Measurements from ENCODE around the gene ANGPTL1. TPM values are rescaled to one million over a fixed set of nuclear protein-coding genes. Genes with fewer than 3 reads are reported as not detected.
"Not testable (repeated sequence)": the region's sequence is repeated elsewhere in the genome, so short reads cannot be mapped to it uniquely, and the experiment has no call there.

The ANGPTL1 gene
- polyA plus RNA-seq, 2 donors: 3.3 to 17.5 TPM

DNA sequence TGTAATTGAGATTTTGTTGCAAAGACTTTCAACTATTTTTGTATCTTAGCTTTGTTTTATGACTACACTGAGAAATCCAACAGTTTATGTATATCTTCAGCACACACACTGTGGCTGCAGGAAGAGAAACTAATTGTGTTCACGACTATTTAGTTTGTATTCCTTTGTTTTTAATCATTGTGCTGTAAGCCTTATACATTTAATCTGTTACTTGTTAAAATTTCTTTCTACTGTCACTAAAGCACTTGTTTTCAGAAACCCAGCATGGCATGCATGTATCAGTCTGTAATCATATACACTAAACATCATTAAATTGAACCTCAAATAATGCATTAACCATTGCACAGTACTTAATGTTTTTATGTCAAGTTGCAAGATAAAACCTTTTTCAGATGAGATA, 656 bp downstream of the ANGPTL1 start:
- peak overlapping the region in 1 of 2 donors; percentile 24 for H3K4me3 ChIP-seq (ENCODE audit: low read depth in 1 of 2, low read length in 2 of 2)

DNA sequence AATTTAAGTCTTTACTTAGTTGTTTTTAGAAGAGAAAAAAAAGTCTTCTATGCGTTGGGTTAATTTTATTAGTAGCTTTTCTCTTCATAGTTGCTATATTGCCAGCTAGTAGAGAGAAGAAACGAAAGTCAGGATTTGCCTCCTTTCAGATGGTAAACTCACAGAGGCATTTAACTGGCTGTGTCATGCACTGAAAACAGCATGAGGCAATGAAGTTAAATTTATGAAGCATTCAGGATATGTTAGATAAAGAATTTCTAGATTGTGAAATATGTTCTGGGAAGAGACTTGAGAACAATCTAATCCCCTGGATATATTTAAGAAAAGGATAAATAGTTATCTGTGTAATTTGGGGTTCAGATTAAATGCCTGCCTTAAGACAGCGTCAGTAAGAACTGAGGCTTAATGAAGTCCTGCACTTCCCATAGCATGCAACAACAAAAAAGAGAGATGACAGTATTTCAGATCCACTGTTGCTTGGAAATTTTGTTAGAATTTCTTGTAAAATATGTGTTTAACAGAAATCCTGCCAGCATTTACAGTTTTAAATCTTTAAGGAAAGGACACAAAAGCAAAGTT, 1.7 kb downstream of the ANGPTL1 start:
- WGBS, 2 donors: 60 to 63% methylated on average over 3 of the region's 3 CpGs
- H3K36me3 ChIP-seq (ENCODE audit: control insufficient read depth in 2 of 2, insufficient read depth in 2 of 2, low read length in 1 of 2): peaks cover 0 to 2% of the 10 kb centered on the region in 2 donors
- no peaks in the 10 kb centered on the region for H3K27me3 ChIP-seq (ENCODE audit: control insufficient read depth in 1 of 2, insufficient read depth in 2 of 2, low read length in 2 of 2)
- H3K9me3 ChIP-seq (ENCODE audit: control insufficient read depth in 2 of 2, insufficient read depth in 1 of 2, low read depth in 1 of 2, low read length in 1 of 2): no peaks in the 10 kb centered on the region
- H3K4me3 ChIP-seq (ENCODE audit: low read depth in 1 of 2, low read length in 2 of 2): no peak overlapping the region
- H3K27ac ChIP-seq (ENCODE audit: low read depth in 2 of 2, low read length in 1 of 2): no peak overlapping the region
- H3K4me1 ChIP-seq (ENCODE audit: control insufficient read depth in 2 of 2, insufficient read depth in 2 of 2, low read length in 1 of 2): no peaks in the 10 kb centered on the region

More for the DNA sequence above, 656 bp downstream of the ANGPTL1 start:
- WGBS, 2 donors: 46 to 62% methylated on average over 1 of the region's 1 CpG
- Histone ChIP-seq H3K9me3 (ENCODE audit: control insufficient read depth in 2 of 2, insufficient read depth in 1 of 2, low read depth in 1 of 2, low read length in 1 of 2) (no peaks in the 10 kb centered on the region), H3K36me3 (ENCODE audit: control insufficient read depth in 2 of 2, insufficient read depth in 2 of 2, low read length in 1 of 2) (no peaks in the 10 kb centered on the region), H3K4me1 (ENCODE audit: control insufficient read depth in 2 of 2, insufficient read depth in 2 of 2, low read length in 1 of 2) (no peaks in the 10 kb centered on the region), H3K27ac (ENCODE audit: low read depth in 2 of 2, low read length in 1 of 2) (no peak overlapping the region), H3K27me3 (ENCODE audit: control insufficient read depth in 1 of 2, insufficient read depth in 2 of 2, low read length in 2 of 2) (no peaks in the 10 kb centered on the region)

DNA sequence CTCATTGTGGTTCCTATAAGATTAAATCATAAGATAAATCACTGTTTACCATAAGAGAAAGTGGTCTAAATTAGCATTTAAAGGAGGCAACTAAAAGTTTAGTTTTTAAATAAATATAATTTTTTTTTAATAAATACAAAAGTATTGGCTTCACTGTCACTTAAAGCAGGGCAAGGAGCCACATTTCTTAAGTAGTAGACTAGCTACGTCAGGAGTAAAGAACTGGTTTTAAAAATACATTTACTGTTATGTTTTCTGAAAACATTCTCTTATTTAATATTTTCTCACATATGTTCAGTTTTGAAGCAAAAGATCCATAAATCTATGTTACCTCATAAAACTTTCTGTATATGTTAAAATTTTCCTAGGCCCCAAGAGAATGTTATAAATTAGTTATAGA, 2.2 kb downstream of the ANGPTL1 start:
- H3K27me3 ChIP-seq (ENCODE audit: control insufficient read depth in 1 of 2, insufficient read depth in 2 of 2, low read length in 2 of 2): no peaks in the 10 kb centered on the region
- H3K27ac ChIP-seq (ENCODE audit: low read depth in 2 of 2, low read length in 1 of 2): no peak overlapping the region
- H3K9me3 ChIP-seq (ENCODE audit: control insufficient read depth in 2 of 2, insufficient read depth in 1 of 2, low read depth in 1 of 2, low read length in 1 of 2): no peaks in the 10 kb centered on the region
- 63 to 68% methylated on average over 1 of the region's 1 CpG for WGBS, 2 donors
- no peaks in the 10 kb centered on the region for H3K4me1 ChIP-seq (ENCODE audit: control insufficient read depth in 2 of 2, insufficient read depth in 2 of 2, low read length in 1 of 2)
- H3K36me3 ChIP-seq (ENCODE audit: control insufficient read depth in 2 of 2, insufficient read depth in 2 of 2, low read length in 1 of 2): peaks cover 0 to 2% of the 10 kb centered on the region in 2 donors
- H3K4me3 ChIP-seq (ENCODE audit: low read depth in 1 of 2, low read length in 2 of 2): peak overlapping the region in 1 of 2 donors; percentile 14

DNA sequence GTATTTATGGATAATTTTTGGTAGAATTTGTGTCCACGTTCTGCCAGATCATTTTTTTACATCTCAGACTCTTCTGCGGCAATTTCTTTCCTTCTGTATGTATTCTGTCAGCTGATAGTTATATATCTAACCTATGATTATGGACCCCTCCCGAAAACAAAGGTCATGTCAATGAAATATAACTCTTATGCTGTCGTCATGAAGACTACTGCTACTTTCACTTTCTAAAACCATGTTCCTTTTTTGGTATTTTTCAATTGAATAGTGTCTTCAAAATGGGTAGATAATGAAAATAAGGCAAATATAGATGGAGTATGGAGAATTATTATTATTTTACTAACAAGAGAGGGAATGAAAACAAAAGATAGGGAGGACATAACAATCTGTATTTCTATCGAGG, 3.2 kb downstream of the ANGPTL1 start:
- Histone ChIP-seq H3K36me3 (ENCODE audit: control insufficient read depth in 2 of 2, insufficient read depth in 2 of 2, low read length in 1 of 2) (peaks cover 0 to 2% of the 10 kb centered on the region in 2 donors), H3K27me3 (ENCODE audit: control insufficient read depth in 1 of 2, insufficient read depth in 2 of 2, low read length in 2 of 2) (no peaks in the 10 kb centered on the region), H3K9me3 (ENCODE audit: control insufficient read depth in 2 of 2, insufficient read depth in 1 of 2, low read depth in 1 of 2, low read length in 1 of 2) (no peaks in the 10 kb centered on the region), H3K27ac (ENCODE audit: low read depth in 2 of 2, low read length in 1 of 2) (no peak overlapping the region), H3K4me3 (ENCODE audit: low read depth in 1 of 2, low read length in 2 of 2) (peak overlapping the region in 1 of 2 donors; percentile 33), H3K4me1 (ENCODE audit: control insufficient read depth in 2 of 2, insufficient read depth in 2 of 2, low read length in 1 of 2) (no peaks in the 10 kb centered on the region)
- WGBS, 2 donors: 48 to 58% methylated on average over 5 of the region's 5 CpGs

DNA sequence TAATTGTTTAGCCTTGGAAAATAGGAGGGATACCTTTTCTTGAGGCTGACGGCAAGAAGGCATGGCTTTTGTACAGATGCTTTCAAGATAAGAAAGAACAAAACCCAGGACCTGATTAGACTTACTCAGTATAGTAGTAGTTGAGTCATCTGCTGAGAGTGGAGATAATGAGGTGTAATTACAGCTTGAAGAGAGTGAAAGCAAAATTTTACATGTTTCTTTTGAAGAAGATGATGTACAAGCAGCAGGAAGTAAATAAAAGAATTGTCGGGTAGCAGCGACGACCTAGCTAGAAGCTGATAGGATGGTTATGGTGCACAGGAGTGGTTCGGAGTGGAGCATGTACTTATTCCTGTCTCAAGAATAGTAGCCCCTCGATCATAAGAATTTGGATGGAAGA, 6.6 kb downstream of the ANGPTL1 start:
- Histone ChIP-seq H3K27ac (ENCODE audit: low read depth in 2 of 2, low read length in 1 of 2) (no peak overlapping the region), H3K9me3 (ENCODE audit: control insufficient read depth in 2 of 2, insufficient read depth in 1 of 2, low read depth in 1 of 2, low read length in 1 of 2) (no peaks in the 10 kb centered on the region), H3K36me3 (ENCODE audit: control insufficient read depth in 2 of 2, insufficient read depth in 2 of 2, low read length in 1 of 2) (peaks cover 0 to 2% of the 10 kb centered on the region in 2 donors), H3K4me1 (ENCODE audit: control insufficient read depth in 2 of 2, insufficient read depth in 2 of 2, low read length in 1 of 2) (no peaks in the 10 kb centered on the region), H3K4me3 (ENCODE audit: low read depth in 1 of 2, low read length in 2 of 2) (no peak overlapping the region), H3K27me3 (ENCODE audit: control insufficient read depth in 1 of 2, insufficient read depth in 2 of 2, low read length in 2 of 2) (no peaks in the 10 kb centered on the region)
- whole genome bisulfite sequencing, 2 donors: 74 to 87% methylated on average over 6 of the region's 6 CpGs

DNA sequence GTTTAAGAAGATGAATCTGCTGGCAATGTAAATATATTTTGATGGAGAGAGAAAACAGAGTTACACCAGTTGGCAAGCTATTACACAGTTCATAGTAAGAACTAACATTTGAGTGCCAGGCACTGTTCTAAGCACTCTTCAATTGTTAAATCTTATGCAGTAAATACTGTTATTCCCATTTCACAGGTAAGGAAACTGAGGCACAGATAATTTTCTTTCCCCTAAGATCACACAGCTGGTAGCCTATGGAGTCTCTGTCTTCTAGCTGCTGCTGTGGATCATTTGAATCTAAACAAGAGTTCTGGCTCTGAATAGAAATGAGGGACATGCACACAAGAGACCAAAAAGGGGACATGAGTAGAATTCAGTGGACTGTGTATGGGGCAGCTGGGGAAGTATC, 8.0 kb downstream of the ANGPTL1 start:
- Histone ChIP-seq H3K4me3 (ENCODE audit: low read depth in 1 of 2, low read length in 2 of 2) (no peak overlapping the region), H3K36me3 (ENCODE audit: control insufficient read depth in 2 of 2, insufficient read depth in 2 of 2, low read length in 1 of 2) (peaks cover 0 to 2% of the 10 kb centered on the region in 2 donors), H3K27me3 (ENCODE audit: control insufficient read depth in 1 of 2, insufficient read depth in 2 of 2, low read length in 2 of 2) (no peaks in the 10 kb centered on the region), H3K27ac (ENCODE audit: low read depth in 2 of 2, low read length in 1 of 2) (no peak overlapping the region), H3K4me1 (ENCODE audit: control insufficient read depth in 2 of 2, insufficient read depth in 2 of 2, low read length in 1 of 2) (no peaks in the 10 kb centered on the region), H3K9me3 (ENCODE audit: control insufficient read depth in 2 of 2, insufficient read depth in 1 of 2, low read depth in 1 of 2, low read length in 1 of 2) (no peaks in the 10 kb centered on the region)

DNA sequence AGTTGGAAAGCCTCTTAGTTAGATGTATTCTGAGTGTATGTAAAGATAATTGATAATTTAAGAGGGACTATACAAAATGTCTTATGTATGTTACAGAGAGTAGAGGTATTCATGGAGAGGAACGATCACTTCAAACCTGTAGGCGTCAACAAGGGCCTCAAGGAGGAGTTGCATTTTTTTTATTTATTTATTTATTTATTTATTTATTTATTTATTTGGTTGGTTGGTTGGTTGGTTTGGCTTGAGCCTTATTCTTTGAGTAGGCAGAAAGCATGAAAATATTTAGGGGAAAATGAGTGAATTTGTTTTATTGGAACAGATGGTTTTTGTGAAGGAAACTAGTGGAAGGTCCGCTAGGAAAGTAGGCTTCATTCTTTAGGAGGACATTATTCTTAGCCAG, 8.5 kb downstream of the ANGPTL1 start:
- H3K36me3 ChIP-seq (ENCODE audit: control insufficient read depth in 2 of 2, insufficient read depth in 2 of 2, low read length in 1 of 2): peaks cover 0 to 2% of the 10 kb centered on the region in 2 donors
- 92 to 97% methylated on average over 3 of the region's 3 CpGs for WGBS, 2 donors
- H3K27ac ChIP-seq (ENCODE audit: low read depth in 2 of 2, low read length in 1 of 2): no peak overlapping the region
- no peak overlapping the region for H3K4me3 ChIP-seq (ENCODE audit: low read depth in 1 of 2, low read length in 2 of 2)
- no peaks in the 10 kb centered on the region for H3K4me1 ChIP-seq (ENCODE audit: control insufficient read depth in 2 of 2, insufficient read depth in 2 of 2, low read length in 1 of 2)
- no peaks in the 10 kb centered on the region for H3K27me3 ChIP-seq (ENCODE audit: control insufficient read depth in 1 of 2, insufficient read depth in 2 of 2, low read length in 2 of 2)
- no peaks in the 10 kb centered on the region for H3K9me3 ChIP-seq (ENCODE audit: control insufficient read depth in 2 of 2, insufficient read depth in 1 of 2, low read depth in 1 of 2, low read length in 1 of 2)

DNA sequence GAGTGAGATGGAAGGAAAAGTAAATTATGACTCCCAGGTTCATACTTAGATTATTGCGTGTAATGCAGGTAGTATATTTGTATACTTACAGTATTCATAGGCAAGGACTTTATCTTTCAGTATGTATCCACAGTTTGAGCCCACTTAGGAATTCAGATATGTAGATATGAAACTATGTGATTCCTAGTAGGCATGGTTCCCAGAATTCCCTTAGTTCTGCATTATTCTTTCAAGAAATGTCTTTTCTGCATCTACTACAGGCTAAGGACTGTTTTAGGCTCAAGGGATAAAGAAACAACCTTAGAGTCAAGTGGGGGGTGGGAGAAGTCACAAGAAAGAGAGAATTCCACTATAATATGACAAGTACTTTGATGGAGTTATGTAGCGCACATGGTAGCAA, 13.8 kb downstream of the ANGPTL1 start:
- H3K36me3 ChIP-seq (ENCODE audit: control insufficient read depth in 2 of 2, insufficient read depth in 2 of 2, low read length in 1 of 2): no peaks in the 10 kb centered on the region
- no peak overlapping the region for H3K27ac ChIP-seq (ENCODE audit: low read depth in 2 of 2, low read length in 1 of 2)
- no peaks in the 10 kb centered on the region for H3K27me3 ChIP-seq (ENCODE audit: control insufficient read depth in 1 of 2, insufficient read depth in 2 of 2, low read length in 2 of 2)
- WGBS, 2 donors: 93 to 97% methylated on average over 2 of the region's 2 CpGs
- H3K4me1 ChIP-seq (ENCODE audit: control insufficient read depth in 2 of 2, insufficient read depth in 2 of 2, low read length in 1 of 2): no peaks in the 10 kb centered on the region
- H3K9me3 ChIP-seq (ENCODE audit: control insufficient read depth in 2 of 2, insufficient read depth in 1 of 2, low read depth in 1 of 2, low read length in 1 of 2): no peaks in the 10 kb centered on the region
- H3K4me3 ChIP-seq (ENCODE audit: low read depth in 1 of 2, low read length in 2 of 2): no peak overlapping the region

DNA sequence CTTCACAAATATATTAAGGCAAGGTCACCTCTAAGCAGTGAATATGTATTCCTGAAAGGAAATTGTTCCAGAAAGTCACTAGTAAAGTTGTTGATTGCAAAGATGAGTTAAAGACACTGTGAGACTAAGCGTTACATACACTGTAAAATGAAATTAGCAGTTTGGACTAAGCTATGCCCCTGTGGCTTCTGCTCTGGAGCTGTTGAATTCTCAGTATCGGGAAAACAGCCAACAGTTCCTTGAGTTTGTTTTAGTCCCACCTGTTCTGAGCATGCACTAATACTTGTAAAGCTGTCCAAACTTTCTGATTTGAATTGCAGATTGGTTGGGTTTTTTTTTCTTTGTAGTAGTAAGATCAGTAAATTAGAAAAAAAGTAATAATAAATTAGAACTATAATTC, 21.0 kb downstream of the ANGPTL1 start:
- Histone ChIP-seq H3K9me3 (ENCODE audit: control insufficient read depth in 2 of 2, insufficient read depth in 1 of 2, low read depth in 1 of 2, low read length in 1 of 2) (no peaks in the 10 kb centered on the region), H3K4me3 (ENCODE audit: low read depth in 1 of 2, low read length in 2 of 2) (no peak overlapping the region), H3K27ac (ENCODE audit: low read depth in 2 of 2, low read length in 1 of 2) (no peak overlapping the region), H3K36me3 (ENCODE audit: control insufficient read depth in 2 of 2, insufficient read depth in 2 of 2, low read length in 1 of 2) (no peaks in the 10 kb centered on the region), H3K27me3 (ENCODE audit: control insufficient read depth in 1 of 2, insufficient read depth in 2 of 2, low read length in 2 of 2) (no peaks in the 10 kb centered on the region), H3K4me1 (ENCODE audit: control insufficient read depth in 2 of 2, insufficient read depth in 2 of 2, low read length in 1 of 2) (no peaks in the 10 kb centered on the region)
- WGBS, 2 donors: 79 to 84% methylated on average over 2 of the region's 2 CpGs

DNA sequence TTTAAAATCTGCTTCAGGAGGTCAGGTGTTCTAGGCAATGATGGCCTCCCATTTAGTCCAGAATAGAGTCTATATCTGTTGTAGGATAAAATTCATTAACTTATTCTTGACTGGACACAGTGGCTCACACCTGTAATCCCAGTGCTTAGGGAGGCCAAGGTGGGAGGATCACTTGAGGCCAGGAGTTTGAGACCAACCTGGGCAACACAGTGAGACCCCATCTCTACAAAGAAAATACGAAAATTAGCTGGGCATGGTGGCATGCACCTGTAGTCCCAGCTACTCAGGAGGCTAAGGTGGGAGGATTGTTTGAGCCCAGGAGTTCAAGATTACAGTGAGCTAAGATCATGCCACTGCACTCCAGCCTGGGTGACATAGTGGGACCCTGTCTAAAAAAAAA, 23.0 kb downstream of the ANGPTL1 start:
- H3K27ac ChIP-seq (ENCODE audit: low read depth in 2 of 2, low read length in 1 of 2); H3K9me3 ChIP-seq (ENCODE audit: control insufficient read depth in 2 of 2, insufficient read depth in 1 of 2, low read depth in 1 of 2, low read length in 1 of 2); H3K27me3 ChIP-seq (ENCODE audit: control insufficient read depth in 1 of 2, insufficient read depth in 2 of 2, low read length in 2 of 2); H3K4me1 ChIP-seq (ENCODE audit: control insufficient read depth in 2 of 2, insufficient read depth in 2 of 2, low read length in 1 of 2); H3K36me3 ChIP-seq (ENCODE audit: control insufficient read depth in 2 of 2, insufficient read depth in 2 of 2, low read length in 1 of 2); H3K4me3 ChIP-seq (ENCODE audit: low read depth in 1 of 2, low read length in 2 of 2): not testable (repeated sequence)
- 90 to 91% methylated on average over 1 of the region's 1 CpG for WGBS, 2 donors
